ENCODE results near the gene MSI1.

The MSI1 gene

DNA sequence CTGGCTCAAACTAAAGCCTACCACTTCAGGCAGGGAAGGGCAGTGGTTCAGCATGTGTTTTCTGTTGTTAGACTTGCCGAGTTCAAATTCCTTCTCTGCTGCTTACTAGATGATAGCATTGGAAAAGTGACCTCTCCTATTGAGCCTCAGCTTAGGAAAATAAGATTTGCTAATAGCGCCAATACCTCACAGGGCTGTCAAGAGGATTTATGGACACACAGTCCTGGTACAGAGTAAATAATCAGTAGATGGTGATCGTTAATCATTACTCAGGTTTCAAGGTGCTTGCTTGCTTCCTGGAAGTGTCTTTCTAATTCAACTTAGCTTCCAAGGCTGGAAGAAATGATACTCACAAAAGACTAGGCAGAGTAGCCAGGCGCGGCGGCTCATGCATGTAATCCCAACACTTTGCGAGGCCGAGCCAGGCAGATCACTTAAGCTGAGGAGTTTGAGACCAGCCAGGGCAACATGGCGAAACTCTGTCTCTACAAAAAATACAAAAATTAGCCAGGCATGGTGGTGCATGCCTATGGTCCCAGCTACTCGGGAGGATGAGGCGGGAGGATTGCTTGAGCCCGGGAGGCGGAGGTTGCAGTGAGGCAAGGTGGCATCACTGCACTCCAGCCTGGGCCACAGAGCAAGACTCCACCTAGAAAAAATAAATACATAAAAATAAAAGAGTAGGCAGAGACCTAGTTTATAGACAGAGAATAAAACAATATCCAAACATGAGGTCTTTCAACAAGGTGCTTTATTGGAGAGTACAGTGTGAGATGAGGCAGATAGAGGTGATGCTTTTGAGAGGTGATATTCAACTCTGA, 47.4 kb downstream of the MSI1 start:
- no peak for DNase-seq (ENCODE audit: low read depth)

DNA sequence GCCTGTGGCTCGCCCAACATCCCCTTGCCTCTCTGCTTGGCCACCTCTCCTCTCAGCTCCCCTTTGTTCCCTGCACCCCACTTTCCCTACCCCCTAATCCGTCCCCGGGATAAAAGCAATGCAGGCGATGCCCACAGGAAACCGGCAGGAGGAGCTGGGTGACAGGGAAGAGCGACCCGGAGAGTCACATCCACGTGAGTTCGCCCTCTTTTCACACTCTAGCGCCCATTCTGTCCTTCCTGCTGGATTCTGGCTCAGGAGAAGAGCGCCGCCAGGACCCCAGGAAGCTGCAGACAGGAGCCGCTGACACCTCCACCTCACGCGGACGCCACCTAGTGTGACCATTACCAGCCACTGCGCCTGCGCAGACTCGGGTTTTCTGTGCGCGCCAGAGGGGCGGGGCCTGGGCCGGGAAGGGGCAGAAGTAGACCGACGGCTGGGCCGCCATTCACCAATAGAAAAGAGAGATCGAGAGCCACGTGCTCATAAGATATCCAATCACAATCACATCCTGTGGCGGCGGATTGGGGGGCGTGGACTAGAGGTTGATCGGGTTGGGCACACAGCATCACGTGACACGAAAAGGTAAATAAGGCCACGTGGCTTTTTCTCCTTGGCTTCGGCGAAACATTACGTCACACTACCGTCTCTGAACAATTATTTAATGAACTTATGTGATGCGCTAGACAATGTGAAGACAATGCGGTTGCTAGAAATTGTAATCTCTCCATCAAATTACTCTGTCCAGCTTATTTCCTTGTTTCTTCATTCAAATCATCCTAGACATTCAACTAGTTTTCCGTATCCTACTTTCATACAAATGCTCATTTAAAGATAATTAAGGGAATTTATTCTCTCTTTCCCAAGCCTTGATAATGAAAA, 51.5 kb downstream of the MSI1 start:
- DNase-seq (ENCODE audit: low read depth) = peak; percentile 100

- peak; percentile 37 for DNase-seq (ENCODE audit: low read depth)
Observed at GRCh38 chr12:120316798-120317223, 52.2 kb downstream of the MSI1 start.

DNA sequence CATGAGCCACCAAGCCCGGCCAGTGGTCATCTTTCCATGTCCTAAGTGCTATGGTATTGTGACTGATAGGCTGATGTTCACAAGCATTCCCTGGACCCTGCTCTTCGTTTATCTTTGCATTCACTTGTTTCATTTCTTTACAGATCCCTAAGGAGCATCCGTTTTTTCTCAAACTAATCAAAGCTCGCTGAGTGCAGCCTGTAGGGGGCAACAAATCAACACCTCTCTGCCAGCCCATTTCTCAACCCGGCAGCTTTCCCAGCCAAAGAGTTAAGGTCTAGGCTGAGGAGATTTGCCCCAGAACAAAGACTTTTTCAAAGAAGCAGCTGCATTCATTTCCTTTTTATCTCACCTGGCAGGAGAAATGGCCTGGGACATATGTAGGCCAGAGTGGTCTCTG, 54.7 kb downstream of the MSI1 start:
- peak; percentile 5 for DNase-seq (ENCODE audit: low read depth)

DNA sequence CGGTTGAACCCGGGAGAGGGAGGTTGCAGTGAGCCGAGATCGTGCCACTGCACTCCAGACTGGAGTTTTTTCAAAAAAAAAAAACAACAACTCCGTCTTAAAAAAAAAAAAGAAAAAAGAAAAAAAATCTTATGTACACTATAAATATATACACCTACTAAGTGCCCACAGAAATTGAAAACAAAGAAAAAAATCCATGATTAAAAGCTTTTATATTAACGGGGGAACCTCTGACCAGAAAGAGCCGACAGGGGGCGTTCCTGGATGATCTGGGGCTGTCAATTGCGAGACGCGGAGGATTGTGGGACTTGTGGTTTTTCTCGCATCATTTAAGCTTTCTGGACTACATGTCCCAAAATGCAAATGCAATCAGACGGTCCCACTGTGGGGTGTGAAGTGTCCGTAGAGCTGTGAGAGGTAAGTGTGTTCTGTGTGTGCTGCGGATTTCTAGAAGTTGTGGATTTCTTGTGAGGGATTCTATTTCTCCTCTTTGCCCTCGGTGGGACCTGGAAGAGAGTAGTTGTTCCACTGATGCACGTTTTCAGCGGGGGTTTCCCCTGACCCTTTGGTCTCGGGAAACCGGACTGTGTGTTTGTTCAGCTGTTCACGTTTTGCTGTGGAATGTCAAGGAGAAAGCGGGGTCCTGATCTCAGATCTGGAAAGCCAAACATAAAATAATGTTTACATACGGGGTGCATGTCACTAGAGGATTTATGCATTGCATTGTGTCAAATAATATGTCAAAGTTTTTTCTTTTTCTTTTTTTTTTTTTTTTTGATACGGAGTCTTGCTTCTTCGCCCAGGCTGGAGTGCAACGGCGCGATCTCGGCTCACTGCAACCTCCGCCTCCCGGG, 66.8 kb downstream of the MSI1 start, which contains the start of gene SIRT4:
SIRT4 (plus strand) TSS at position 360 of the 854 bp plus-strand sequence. CDS start 1,241 bp downstream, outside the sequence.
- DNase-seq (ENCODE audit: low read depth) = peak; percentile 94

GRCh38 chr12:120292661-120293531, 76.1 kb downstream of the MSI1 start, which contains the start of gene RNU4-1:
RNU4-1 (minus strand) TSS chr12:120293237.
- DNase-seq (ENCODE audit: low read depth) = peak; percentile 96

DNA sequence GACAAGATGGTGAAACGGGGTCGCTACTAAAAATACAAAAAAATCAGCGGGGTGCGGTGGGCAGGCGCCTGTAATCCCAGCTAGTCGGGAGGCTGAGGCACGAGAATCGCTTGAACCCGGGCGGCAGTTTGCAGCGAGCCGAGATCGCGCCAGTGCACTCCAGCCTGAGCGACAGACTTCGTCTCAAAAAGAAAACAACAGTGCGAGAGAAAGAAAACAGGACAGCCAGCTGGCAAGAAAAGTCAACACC, 76.6 kb downstream of the MSI1 start:
- DNase-seq (ENCODE audit: low read depth) = no peak
